Measurements from ENCODE around the gene TNK1. TPM values are rescaled to one million over a fixed set of nuclear protein-coding genes. Genes with fewer than 3 reads are reported as not detected.

Gene TNK1
- total and polyA plus RNA-seq, 7 donors: 2.1 to 14.6 (median 5.4) TPM

- no peak overlapping the region for H3K27ac ChIP-seq
- intact Hi-C loops (cut with DNase I): no loop called here
- DNase-seq: no peak
- H3K36me3 ChIP-seq: no peaks in the 10 kb centered on the region
- 70 to 89% methylated on average over 18 of the region's 18 CpGs for WGBS, 2 donors
- peaks cover 0 to 23% (median 12%) of the 10 kb centered on the region in 4 donors for H3K4me1 ChIP-seq
- TF ChIP-seq EP300 (IDR thresholded peaks at IDR 0.05) (no peak), POLR2A (IDR thresholded peaks at IDR 0.05) (no peak), POLR2AphosphoS5 (IDR thresholded peaks at IDR 0.05) (no peak)
- TF ChIP-seq, protein P1, sequence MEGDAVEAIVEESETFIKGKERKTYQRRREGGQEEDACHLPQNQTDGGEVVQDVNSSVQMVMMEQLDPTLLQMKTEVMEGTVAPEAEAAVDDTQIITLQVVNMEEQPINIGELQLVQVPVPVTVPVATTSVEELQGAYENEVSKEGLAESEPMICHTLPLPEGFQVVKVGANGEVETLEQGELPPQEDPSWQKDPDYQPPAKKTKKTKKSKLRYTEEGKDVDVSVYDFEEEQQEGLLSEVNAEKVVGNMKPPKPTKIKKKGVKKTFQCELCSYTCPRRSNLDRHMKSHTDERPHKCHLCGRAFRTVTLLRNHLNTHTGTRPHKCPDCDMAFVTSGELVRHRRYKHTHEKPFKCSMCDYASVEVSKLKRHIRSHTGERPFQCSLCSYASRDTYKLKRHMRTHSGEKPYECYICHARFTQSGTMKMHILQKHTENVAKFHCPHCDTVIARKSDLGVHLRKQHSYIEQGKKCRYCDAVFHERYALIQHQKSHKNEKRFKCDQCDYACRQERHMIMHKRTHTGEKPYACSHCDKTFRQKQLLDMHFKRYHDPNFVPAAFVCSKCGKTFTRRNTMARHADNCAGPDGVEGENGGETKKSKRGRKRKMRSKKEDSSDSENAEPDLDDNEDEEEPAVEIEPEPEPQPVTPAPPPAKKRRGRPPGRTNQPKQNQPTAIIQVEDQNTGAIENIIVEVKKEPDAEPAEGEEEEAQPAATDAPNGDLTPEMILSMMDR (IDR thresholded peaks at IDR 0.05): no peak
- no peak overlapping the region for H3K4me3 ChIP-seq
- H3K9me3 ChIP-seq: no peaks in the 10 kb centered on the region
- H3K27me3 ChIP-seq: peaks cover 4 to 16% (median 4%) of the 10 kb centered on the region in 3 donors
These were observed 33.9 kb upstream of the TNK1 start for GRCh38 chr17:7346761-7347614.

GRCh38 chr17:7347630-7348477 lies 33.0 kb upstream of the TNK1 start:
- no peaks in the 10 kb centered on the region for H3K36me3 ChIP-seq
- H3K27ac ChIP-seq: no peak overlapping the region
- no peak for DNase-seq
- intact Hi-C loops (cut with DNase I): no loop called here
- H3K27me3 ChIP-seq: peaks cover 0 to 11% (median 2%) of the 10 kb centered on the region in 3 donors
- 62 to 76% methylated on average over 19 of the region's 19 CpGs for WGBS, 2 donors
- H3K4me1 ChIP-seq: peaks cover 0 to 32% (median 18%) of the 10 kb centered on the region in 4 donors
- H3K9me3 ChIP-seq: no peaks in the 10 kb centered on the region
- no peak overlapping the region for H3K4me3 ChIP-seq
- TF ChIP-seq EP300 (IDR thresholded peaks at IDR 0.05) (no peak), POLR2AphosphoS5 (IDR thresholded peaks at IDR 0.05) (peak in 1 of 4 donors; percentile 5)

- H3K36me3 ChIP-seq: no peaks in the 10 kb centered on the region
- no peaks in the 10 kb centered on the region for H3K9me3 ChIP-seq
- TF ChIP-seq, protein P1 (IDR thresholded peaks at IDR 0.05): no peak
- TF ChIP-seq POLR2AphosphoS5 (IDR thresholded peaks at IDR 0.05) (no peak), EP300 (IDR thresholded peaks at IDR 0.05) (no peak), POLR2A (IDR thresholded peaks at IDR 0.05) (no peak)
- H3K27me3 ChIP-seq: peaks cover 0 to 3% (median 0%) of the 10 kb centered on the region in 3 donors
- no peak overlapping the region for H3K4me3 ChIP-seq
- peak overlapping the region in 3 of 4 donors; percentile 93 to 100 (median 99) for H3K27ac ChIP-seq
- peaks cover 0 to 40% (median 26%) of the 10 kb centered on the region in 4 donors for H3K4me1 ChIP-seq
- no peak for DNase-seq
- WGBS, 2 donors: 74 to 80% methylated on average over 19 of the region's 19 CpGs
- intact Hi-C loops (cut with DNase I): no loop called here
These were observed 32.2 kb upstream of the TNK1 start for GRCh38 chr17:7348478-7349242.

DNA sequence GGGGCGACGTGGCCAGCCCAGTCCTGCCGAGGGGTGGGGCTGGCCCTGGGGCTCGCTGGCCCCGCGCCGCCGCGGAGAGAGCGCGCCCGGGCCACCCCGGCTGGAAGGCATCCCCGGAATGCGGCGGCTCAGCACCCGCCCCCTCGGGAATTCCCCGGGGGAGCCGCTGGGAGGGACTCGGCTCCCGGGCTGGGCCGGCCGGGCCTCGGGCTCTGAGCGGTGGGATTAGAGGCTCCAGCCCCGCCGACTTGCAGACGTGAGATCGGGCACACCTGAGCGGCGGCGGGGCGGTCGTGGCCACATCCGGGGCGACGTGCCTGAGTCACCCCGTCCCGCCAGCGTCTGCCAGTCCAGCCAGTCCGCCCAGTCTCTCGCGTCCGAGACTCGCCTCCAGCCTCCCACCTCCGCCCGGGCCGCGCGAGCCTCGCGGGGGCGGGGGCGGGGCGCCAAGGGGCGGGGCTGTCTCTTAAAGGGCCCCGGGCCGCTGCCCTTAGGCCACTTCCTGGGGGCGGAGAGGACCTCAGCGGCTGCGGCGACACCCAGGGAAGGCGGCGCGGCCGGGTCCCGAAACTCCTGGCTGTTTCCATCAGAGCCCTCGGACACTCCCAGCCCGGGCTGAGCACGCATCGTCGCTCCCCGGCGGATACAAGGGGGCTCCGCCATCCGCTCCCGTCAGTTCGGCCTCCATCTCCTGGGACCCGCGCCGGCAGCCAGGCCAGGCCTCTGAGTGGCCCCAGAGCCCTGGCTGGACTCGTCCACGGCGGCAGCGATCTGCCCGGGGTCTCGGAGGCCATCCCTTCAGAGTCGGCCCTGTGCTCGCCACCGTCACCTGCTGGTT lies 29.0 kb upstream of the TNK1 start, which contains the start of gene KCTD11:
KCTD11 (plus strand) TSS at position 498 of the 838 bp plus-strand sequence.
- TF ChIP-seq POLR2A (IDR thresholded peaks at IDR 0.05) (peak; percentile 36 to 53), EP300 (IDR thresholded peaks at IDR 0.05) (peak in 1 of 4 donors; percentile 23), POLR2AphosphoS5 (IDR thresholded peaks at IDR 0.05) (peak in 3 of 4 donors; percentile 70 to 73 (median 72))
- TF ChIP-seq, protein P1 (IDR thresholded peaks at IDR 0.05): no peak
- Histone ChIP-seq H3K36me3 (no peaks in the 10 kb centered on the region), H3K9me3 (no peaks in the 10 kb centered on the region), H3K27ac (peak within 1 kb of the TSS; percentile 93 to 100 (median 98)), H3K4me1 (peaks cover 0 to 66% (median 50%) of the 10 kb centered on the region in 4 donors), H3K4me3 (peak within 1 kb of the TSS; percentile 71 to 91 (median 86)), H3K27me3 (no peaks in the 10 kb centered on the region)
- peak; percentile 95 for DNase-seq
- intact Hi-C loops (cut with DNase I): loop anchor here (1.0 to 2.0 kb wide), 3 partner anchors 71 to 237 kb away; partner anchors contain the start of genes POLR2A and SLC2A4
- 1 to 2% methylated on average over 91 of the region's 91 CpGs for WGBS, 2 donors
